ENCODE results near the gene STARD4. TPM values are rescaled to one million over a fixed set of nuclear protein-coding genes. Genes with fewer than 3 reads are reported as not detected.

The STARD4 gene
- total and polyA plus RNA-seq, 2 experiments from 2014 or later, result 39.9 to 126 TPM

DNA sequence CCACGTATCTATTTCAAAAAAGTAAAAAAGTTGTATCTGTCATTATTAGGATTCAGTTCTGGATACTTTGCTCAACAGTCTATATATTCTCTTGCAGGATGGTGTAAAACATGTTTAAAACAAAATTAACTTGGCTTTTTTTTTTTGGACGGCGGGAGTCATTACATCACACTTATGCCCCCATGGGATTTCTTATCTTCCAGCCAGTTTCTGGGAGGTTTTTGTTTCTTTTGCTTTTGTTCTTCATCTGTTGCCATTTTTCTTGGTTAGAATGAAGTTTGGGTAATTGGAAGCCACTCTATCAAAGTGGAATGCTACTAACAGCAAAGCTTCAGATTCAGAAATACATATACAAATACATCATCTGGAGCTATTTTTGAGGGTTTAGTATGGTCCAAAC lies 1.8 kb upstream of the STARD4 start:
- Histone ChIP-seq H4K20me1 (ENCODE audit: insufficient read depth, poor library complexity, severe bottlenecking) (peaks cover 16% of the 10 kb centered on the region), H2AFZ (no peak overlapping the region), H3K4me3 (no peak overlapping the region), H3K36me3 (replicated peaks; ENCODE audit: insufficient read depth, low read depth) (no peaks in the 10 kb centered on the region), H3K4me2 (peak overlapping the region; percentile 80), H3K9me2 (replicated peaks; ENCODE audit: insufficient read depth) (no peaks in the 10 kb centered on the region), H3K27me3 (no peaks in the 10 kb centered on the region), H3K27ac (peak overlapping the region; percentile 92), H3K79me2 (peaks cover 31% of the 10 kb centered on the region), H3K4me1 (ENCODE audit: insufficient read depth) (peaks cover 19% of the 10 kb centered on the region), H3K9me3 (ENCODE audit: low read depth) (no peaks in the 10 kb centered on the region)
- DNase-seq (ENCODE audit: low spot score), result no peak
- 94% methylated on average over 3 of the region's 3 CpGs for WGBS (ENCODE audit: low lambda C conversion rate, missing lambda C conversion rate)
- TF ChIP-seq EZH2 (IDR thresholded peaks at IDR 0.05; ENCODE audit: borderline replicate concordance), result no peak
- TF ChIP-seq, protein P1, sequence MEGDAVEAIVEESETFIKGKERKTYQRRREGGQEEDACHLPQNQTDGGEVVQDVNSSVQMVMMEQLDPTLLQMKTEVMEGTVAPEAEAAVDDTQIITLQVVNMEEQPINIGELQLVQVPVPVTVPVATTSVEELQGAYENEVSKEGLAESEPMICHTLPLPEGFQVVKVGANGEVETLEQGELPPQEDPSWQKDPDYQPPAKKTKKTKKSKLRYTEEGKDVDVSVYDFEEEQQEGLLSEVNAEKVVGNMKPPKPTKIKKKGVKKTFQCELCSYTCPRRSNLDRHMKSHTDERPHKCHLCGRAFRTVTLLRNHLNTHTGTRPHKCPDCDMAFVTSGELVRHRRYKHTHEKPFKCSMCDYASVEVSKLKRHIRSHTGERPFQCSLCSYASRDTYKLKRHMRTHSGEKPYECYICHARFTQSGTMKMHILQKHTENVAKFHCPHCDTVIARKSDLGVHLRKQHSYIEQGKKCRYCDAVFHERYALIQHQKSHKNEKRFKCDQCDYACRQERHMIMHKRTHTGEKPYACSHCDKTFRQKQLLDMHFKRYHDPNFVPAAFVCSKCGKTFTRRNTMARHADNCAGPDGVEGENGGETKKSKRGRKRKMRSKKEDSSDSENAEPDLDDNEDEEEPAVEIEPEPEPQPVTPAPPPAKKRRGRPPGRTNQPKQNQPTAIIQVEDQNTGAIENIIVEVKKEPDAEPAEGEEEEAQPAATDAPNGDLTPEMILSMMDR (IDR thresholded peaks at IDR 0.05; ENCODE audit: poor library complexity), result no peak
- no peak for TF ChIP-seq EZH2phosphoT487 (IDR thresholded peaks at IDR 0.05; ENCODE audit: low read depth, severe bottlenecking, unreplicated experiment)

DNA sequence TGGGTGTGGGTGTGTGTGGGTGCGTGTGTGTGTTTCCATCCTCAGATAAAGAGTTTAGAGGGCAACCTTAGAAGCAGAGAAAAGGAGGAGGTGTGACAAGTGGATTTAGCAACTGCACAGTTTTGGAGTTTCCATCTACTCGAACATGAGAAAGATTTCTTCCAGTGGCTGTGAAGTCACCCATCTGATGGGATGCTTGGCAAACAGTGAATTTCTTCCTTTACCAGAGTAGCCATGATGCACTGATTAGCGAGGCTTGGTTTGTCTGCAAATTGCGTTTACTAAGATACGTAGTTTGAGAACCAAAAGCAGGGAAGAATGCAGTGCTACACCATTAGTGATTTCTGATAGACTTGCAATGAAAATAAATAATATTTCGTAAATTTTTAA lies 791 bp upstream of the STARD4 start:
- Histone ChIP-seq H2AFZ (peak overlapping the region; percentile 54), H3K27ac (peak overlapping the region; percentile 92), H3K4me1 (ENCODE audit: insufficient read depth) (peaks cover 19% of the 10 kb centered on the region), H3K36me3 (replicated peaks; ENCODE audit: insufficient read depth, low read depth) (no peaks in the 10 kb centered on the region), H4K20me1 (ENCODE audit: insufficient read depth, poor library complexity, severe bottlenecking) (peaks cover 24% of the 10 kb centered on the region), H3K4me2 (peak overlapping the region; percentile 80), H3K9me2 (replicated peaks; ENCODE audit: insufficient read depth) (no peaks in the 10 kb centered on the region), H3K9me3 (ENCODE audit: low read depth) (no peaks in the 10 kb centered on the region), H3K4me3 (peak overlapping the region; percentile 21), H3K79me2 (peaks cover 40% of the 10 kb centered on the region), H3K27me3 (no peaks in the 10 kb centered on the region)
- no peak for DNase-seq (ENCODE audit: low spot score)
- 29% methylated on average over 6 of the region's 6 CpGs for WGBS (ENCODE audit: low lambda C conversion rate, missing lambda C conversion rate)
- TF ChIP-seq EZH2 (IDR thresholded peaks at IDR 0.05; ENCODE audit: borderline replicate concordance) (no peak), EZH2phosphoT487 (IDR thresholded peaks at IDR 0.05; ENCODE audit: low read depth, severe bottlenecking, unreplicated experiment) (no peak)
- TF ChIP-seq, protein P1 (IDR thresholded peaks at IDR 0.05; ENCODE audit: poor library complexity), result no peak

DNA sequence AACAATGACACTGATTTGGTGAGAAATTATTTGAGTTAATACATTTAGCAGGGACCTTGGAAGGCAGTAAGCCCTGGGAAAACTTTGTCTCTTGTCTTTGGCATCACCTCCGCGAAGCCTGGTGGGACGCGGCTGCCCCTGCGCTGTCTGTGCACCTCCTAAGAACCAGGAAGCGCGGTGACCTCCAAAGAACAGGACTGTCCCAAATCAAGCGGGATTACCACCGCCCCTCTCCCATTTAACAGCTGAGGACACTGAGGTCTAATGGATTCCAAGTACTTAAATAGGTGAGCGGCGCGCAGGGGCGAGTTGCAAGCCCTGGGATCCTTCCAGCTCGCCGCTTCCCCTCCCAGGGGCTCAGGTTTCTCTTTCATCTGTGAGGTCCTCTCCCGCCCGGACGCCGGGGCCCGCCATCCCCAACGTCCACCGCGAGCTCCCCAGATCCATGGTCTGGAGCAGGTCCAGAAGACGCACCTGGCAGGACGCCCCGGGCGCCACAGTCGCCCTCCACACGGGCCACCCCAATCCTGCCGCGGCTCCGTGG lies 432 bp downstream of the STARD4 start:
- H2AFZ ChIP-seq, result peak overlapping the region; percentile 68
- peaks cover 19% of the 10 kb centered on the region for H3K4me1 ChIP-seq (ENCODE audit: insufficient read depth)
- H3K4me3 ChIP-seq, result peak overlapping the region; percentile 62
- no peaks in the 10 kb centered on the region for H3K36me3 ChIP-seq (replicated peaks; ENCODE audit: insufficient read depth, low read depth)
- H3K9me3 ChIP-seq (ENCODE audit: low read depth), result no peaks in the 10 kb centered on the region
- no peaks in the 10 kb centered on the region for H3K27me3 ChIP-seq
- H3K9me2 ChIP-seq (replicated peaks; ENCODE audit: insufficient read depth), result no peaks in the 10 kb centered on the region
- peak overlapping the region; percentile 76 for H3K4me2 ChIP-seq
- TF ChIP-seq, protein P1 (IDR thresholded peaks at IDR 0.05; ENCODE audit: poor library complexity), result no peak
- no peak for TF ChIP-seq EZH2 (IDR thresholded peaks at IDR 0.05; ENCODE audit: borderline replicate concordance)
- no peak for TF ChIP-seq EZH2phosphoT487 (IDR thresholded peaks at IDR 0.05; ENCODE audit: low read depth, severe bottlenecking, unreplicated experiment)
- H3K79me2 ChIP-seq, result peaks cover 53% of the 10 kb centered on the region
- 2% methylated on average over 22 of the region's 32 CpGs for WGBS (ENCODE audit: low lambda C conversion rate, missing lambda C conversion rate)
- H4K20me1 ChIP-seq (ENCODE audit: insufficient read depth, poor library complexity, severe bottlenecking), result peaks cover 27% of the 10 kb centered on the region
- H3K27ac ChIP-seq, result peak overlapping the region; percentile 96
- DNase-seq (ENCODE audit: low spot score), result peak; percentile 56

Measured in hepatocyte (in vitro differentiated cells).